ENCODE data around the gene GPATCH2L. TPM values are rescaled to one million over a fixed set of nuclear protein-coding genes. Genes with fewer than 3 reads are reported as not detected.
A peak's percentile ranks its signal among the peaks of the same experiment; 100 is the strongest.

The GPATCH2L gene
- total and polyA plus RNA-seq, 2 experiments from 2014 or later = 19.6 to 94.4 TPM

DNA sequence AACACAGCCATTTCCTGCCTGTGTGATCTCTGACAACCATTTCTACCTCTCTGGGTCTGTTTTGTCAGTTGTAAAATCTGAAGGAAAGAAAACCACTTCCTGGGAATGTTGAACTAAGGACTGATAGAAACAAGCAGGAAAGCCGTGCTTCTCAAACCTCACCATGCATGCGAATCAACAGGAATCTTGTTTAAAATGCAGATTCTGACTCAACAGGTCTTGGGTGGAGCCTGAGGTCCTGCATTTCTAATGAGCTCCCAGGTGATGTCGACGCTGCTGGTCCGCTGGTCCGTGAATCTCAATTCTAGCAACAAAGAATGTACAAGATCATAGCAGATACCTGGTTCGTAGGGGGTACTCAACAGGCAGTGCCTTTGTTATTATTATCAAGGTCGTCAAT, 38.0 kb upstream of the GPATCH2L start:
- peak overlapping the region; percentile 39 for H2AFZ ChIP-seq
- peak overlapping the region; percentile 61 for H3K4me2 ChIP-seq
- no peaks in the 10 kb centered on the region for H3K36me3 ChIP-seq (ENCODE audit: insufficient read depth)
- Mint-ChIP-seq H3K4me3 (peak overlapping the region; percentile 27; the same call in 2 of the 3 replicates), H3K4me1 (peaks cover 52% of the 10 kb centered on the region), H3K9me3 (peaks cover 6% of the 10 kb centered on the region; the same call in 2 of the 3 replicates), H3K36me3 (ENCODE audit: low read depth) (peaks cover 7% of the 10 kb centered on the region), H3K27me3 (ENCODE audit: insufficient read depth, low read depth, poor library complexity) (peaks cover 23% of the 10 kb centered on the region), H3K27ac (peak overlapping the region; percentile 91)
- no peaks in the 10 kb centered on the region for H4K20me1 ChIP-seq (replicated peaks; ENCODE audit: insufficient read depth)
- ATAC-seq = peak; percentile 26
- TF ChIP-seq, protein P1, sequence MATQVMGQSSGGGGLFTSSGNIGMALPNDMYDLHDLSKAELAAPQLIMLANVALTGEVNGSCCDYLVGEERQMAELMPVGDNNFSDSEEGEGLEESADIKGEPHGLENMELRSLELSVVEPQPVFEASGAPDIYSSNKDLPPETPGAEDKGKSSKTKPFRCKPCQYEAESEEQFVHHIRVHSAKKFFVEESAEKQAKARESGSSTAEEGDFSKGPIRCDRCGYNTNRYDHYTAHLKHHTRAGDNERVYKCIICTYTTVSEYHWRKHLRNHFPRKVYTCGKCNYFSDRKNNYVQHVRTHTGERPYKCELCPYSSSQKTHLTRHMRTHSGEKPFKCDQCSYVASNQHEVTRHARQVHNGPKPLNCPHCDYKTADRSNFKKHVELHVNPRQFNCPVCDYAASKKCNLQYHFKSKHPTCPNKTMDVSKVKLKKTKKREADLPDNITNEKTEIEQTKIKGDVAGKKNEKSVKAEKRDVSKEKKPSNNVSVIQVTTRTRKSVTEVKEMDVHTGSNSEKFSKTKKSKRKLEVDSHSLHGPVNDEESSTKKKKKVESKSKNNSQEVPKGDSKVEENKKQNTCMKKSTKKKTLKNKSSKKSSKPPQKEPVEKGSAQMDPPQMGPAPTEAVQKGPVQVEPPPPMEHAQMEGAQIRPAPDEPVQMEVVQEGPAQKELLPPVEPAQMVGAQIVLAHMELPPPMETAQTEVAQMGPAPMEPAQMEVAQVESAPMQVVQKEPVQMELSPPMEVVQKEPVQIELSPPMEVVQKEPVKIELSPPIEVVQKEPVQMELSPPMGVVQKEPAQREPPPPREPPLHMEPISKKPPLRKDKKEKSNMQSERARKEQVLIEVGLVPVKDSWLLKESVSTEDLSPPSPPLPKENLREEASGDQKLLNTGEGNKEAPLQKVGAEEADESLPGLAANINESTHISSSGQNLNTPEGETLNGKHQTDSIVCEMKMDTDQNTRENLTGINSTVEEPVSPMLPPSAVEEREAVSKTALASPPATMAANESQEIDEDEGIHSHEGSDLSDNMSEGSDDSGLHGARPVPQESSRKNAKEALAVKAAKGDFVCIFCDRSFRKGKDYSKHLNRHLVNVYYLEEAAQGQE (IDR thresholded peaks at IDR 0.05; ENCODE audit: unreplicated experiment) = no peak
- TF ChIP-seq JUNB (IDR thresholded peaks at IDR 0.05; ENCODE audit: unreplicated experiment) (no peak), EZH2 (IDR thresholded peaks at IDR 0.05; ENCODE audit: low read depth, unreplicated experiment) (no peak), NANOG (IDR thresholded peaks at IDR 0.05; ENCODE audit: borderline replicate concordance) (peak; percentile 9; the same call in 1 of the 2 replicates), ZNF331 (CRISPR knock-in tag; IDR thresholded peaks at IDR 0.05; ENCODE audit: low read depth) (no peak), STAT1 (IDR thresholded peaks at IDR 0.05; ENCODE audit: unreplicated experiment) (no peak), POLR2AphosphoS5 (IDR thresholded peaks at IDR 0.05; ENCODE audit: low read depth) (peak; percentile 50; the same call in 1 of the 2 replicates)
- TF ChIP-seq, protein P2, sequence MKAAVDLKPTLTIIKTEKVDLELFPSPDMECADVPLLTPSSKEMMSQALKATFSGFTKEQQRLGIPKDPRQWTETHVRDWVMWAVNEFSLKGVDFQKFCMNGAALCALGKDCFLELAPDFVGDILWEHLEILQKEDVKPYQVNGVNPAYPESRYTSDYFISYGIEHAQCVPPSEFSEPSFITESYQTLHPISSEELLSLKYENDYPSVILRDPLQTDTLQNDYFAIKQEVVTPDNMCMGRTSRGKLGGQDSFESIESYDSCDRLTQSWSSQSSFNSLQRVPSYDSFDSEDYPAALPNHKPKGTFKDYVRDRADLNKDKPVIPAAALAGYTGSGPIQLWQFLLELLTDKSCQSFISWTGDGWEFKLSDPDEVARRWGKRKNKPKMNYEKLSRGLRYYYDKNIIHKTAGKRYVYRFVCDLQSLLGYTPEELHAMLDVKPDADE (IDR thresholded peaks at IDR 0.05) = no peak
- DNase-seq (ENCODE audit: low spot score) = peak; percentile 66
- H3K9me2 ChIP-seq (ENCODE audit: insufficient read depth) = peaks cover 9% of the 10 kb centered on the region; the same call in 1 of the 2 replicates
- peak overlapping the region; percentile 88 for H3K27ac ChIP-seq (ENCODE audit: low read depth)
- H3K4me1 ChIP-seq (ENCODE audit: insufficient read depth) = peaks cover 38% of the 10 kb centered on the region
- no peaks in the 10 kb centered on the region for H3K79me2 ChIP-seq (replicated peaks; ENCODE audit: insufficient read depth)
- H3K27me3 ChIP-seq (ENCODE audit: insufficient read depth) = no peaks in the 10 kb centered on the region
- H3F3A ChIP-seq (replicated peaks; ENCODE audit: low read depth) = peaks cover 20% of the 10 kb centered on the region; the same call in 1 of the 2 replicates
- peak overlapping the region; percentile 34 for H3K4me3 ChIP-seq

DNA sequence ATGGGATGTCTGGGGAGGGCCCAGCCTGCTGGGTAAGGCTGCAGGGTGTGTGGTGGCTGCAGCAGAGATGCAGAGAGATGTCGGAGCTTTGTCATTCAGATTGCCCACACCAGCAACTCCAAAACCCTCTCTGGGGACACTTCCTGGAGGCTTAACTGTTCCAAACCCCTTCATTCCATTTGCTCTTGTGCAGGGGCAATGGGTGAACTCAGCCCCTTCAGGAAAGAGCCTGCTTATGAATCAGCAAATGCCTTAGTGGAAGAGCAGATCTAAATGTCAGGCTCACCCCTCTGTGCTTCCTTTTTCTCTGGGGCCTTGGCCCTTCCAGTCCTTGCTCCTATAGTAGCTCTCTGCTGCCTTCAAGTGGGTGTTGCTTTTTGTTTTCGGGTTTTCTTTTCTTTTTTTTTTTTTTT, 36.7 kb upstream of the GPATCH2L start:
- Histone ChIP-seq H4K20me1 (replicated peaks; ENCODE audit: insufficient read depth) (no peaks in the 10 kb centered on the region), H3K4me1 (ENCODE audit: insufficient read depth) (peaks cover 38% of the 10 kb centered on the region), H3F3A (replicated peaks; ENCODE audit: low read depth) (peaks cover 20% of the 10 kb centered on the region; the same call in 1 of the 2 replicates), H3K4me2 (peak overlapping the region; percentile 61), H3K27ac (ENCODE audit: low read depth) (peak overlapping the region; percentile 23; the same call in 1 of the 2 replicates), H3K4me3 (no peak overlapping the region; the same call in 1 of the 2 replicates), H3K36me3 (ENCODE audit: insufficient read depth) (no peaks in the 10 kb centered on the region), H3K27me3 (ENCODE audit: insufficient read depth) (no peaks in the 10 kb centered on the region), H3K9me2 (ENCODE audit: insufficient read depth) (peaks cover 9% of the 10 kb centered on the region; the same call in 1 of the 2 replicates), H3K79me2 (replicated peaks; ENCODE audit: insufficient read depth) (no peaks in the 10 kb centered on the region), H2AFZ (peak overlapping the region; percentile 90; the same call in 1 of the 2 replicates)
- Mint-ChIP-seq H3K4me1 (peaks cover 52% of the 10 kb centered on the region), H3K36me3 (ENCODE audit: low read depth) (peaks cover 7% of the 10 kb centered on the region), H3K4me3 (no peak overlapping the region), H3K27ac (peak overlapping the region; percentile 22; the same call in 1 of the 2 replicates), H3K9me3 (peaks cover 6% of the 10 kb centered on the region; the same call in 2 of the 3 replicates), H3K27me3 (ENCODE audit: insufficient read depth, low read depth, poor library complexity) (peaks cover 23% of the 10 kb centered on the region)
- DNase-seq (ENCODE audit: low spot score) = peak; percentile 57
- peak; percentile 56 for ATAC-seq
- no peak for TF ChIP-seq CREB1 (CRISPR knock-in tag; IDR thresholded peaks at IDR 0.05; ENCODE audit: low read depth)
- TF ChIP-seq, protein P3, sequence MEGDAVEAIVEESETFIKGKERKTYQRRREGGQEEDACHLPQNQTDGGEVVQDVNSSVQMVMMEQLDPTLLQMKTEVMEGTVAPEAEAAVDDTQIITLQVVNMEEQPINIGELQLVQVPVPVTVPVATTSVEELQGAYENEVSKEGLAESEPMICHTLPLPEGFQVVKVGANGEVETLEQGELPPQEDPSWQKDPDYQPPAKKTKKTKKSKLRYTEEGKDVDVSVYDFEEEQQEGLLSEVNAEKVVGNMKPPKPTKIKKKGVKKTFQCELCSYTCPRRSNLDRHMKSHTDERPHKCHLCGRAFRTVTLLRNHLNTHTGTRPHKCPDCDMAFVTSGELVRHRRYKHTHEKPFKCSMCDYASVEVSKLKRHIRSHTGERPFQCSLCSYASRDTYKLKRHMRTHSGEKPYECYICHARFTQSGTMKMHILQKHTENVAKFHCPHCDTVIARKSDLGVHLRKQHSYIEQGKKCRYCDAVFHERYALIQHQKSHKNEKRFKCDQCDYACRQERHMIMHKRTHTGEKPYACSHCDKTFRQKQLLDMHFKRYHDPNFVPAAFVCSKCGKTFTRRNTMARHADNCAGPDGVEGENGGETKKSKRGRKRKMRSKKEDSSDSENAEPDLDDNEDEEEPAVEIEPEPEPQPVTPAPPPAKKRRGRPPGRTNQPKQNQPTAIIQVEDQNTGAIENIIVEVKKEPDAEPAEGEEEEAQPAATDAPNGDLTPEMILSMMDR (conservative IDR thresholded peaks at IDR 0.05; ENCODE audit: low read depth in 2 of 2) = peak; percentile 27 to 49; a peak in 3 of 4 replicates
- TF ChIP-seq NANOG (IDR thresholded peaks at IDR 0.05; ENCODE audit: borderline replicate concordance) = peak; percentile 45; the same call in 1 of the 2 replicates

Measured in GM23338 (cell line).